Adipocyte (in vitro differentiated cells): ENCODE data around the gene TSKU.
A peak's percentile ranks its signal among the peaks of the same experiment; 100 is the strongest.

Experiments
- DNase-seq: peaks from one replicate; pipeline ENCODE4 v3.0.0-alpha.2; 2015; ENCODE audit warnings: low read depth
- H3K27me3 ChIP-seq: replicated peaks from 2 replicates; pipeline ENCODE4 v1.7.0; 2013; ENCODE audit warnings: mild to moderate bottlenecking, low read length, moderate library complexity; ENCODE audit not compliant: control insufficient read depth, insufficient read depth
- H3K36me3 ChIP-seq: 2 replicates; pipeline ENCODE4 v1.7.0; 2013; ENCODE audit warnings: low read length, mild to moderate bottlenecking, moderate library complexity; ENCODE audit not compliant: control insufficient read depth, insufficient read depth, severe bottlenecking
- H3K4me1 ChIP-seq: 2 replicates; pipeline ENCODE4 v1.7.0; 2013; ENCODE audit warnings: mild to moderate bottlenecking, low read length, moderate library complexity; ENCODE audit not compliant: control insufficient read depth, insufficient read depth
- H3K4me3 ChIP-seq: 2 replicates; pipeline ENCODE4 v1.7.0; 2013; ENCODE audit warnings: mild to moderate bottlenecking, low read length, moderate library complexity
- H3K9ac ChIP-seq: 2 replicates; pipeline ENCODE4 v1.7.0; 2013; ENCODE audit warnings: mild to moderate bottlenecking, low read length, moderate library complexity
- H3K9me3 ChIP-seq: 2 replicates; pipeline ENCODE4 v1.7.0; 2013; ENCODE audit warnings: mild to moderate bottlenecking, low read length, moderate library complexity; ENCODE audit not compliant: control insufficient read depth

TSKU gene

DNA sequence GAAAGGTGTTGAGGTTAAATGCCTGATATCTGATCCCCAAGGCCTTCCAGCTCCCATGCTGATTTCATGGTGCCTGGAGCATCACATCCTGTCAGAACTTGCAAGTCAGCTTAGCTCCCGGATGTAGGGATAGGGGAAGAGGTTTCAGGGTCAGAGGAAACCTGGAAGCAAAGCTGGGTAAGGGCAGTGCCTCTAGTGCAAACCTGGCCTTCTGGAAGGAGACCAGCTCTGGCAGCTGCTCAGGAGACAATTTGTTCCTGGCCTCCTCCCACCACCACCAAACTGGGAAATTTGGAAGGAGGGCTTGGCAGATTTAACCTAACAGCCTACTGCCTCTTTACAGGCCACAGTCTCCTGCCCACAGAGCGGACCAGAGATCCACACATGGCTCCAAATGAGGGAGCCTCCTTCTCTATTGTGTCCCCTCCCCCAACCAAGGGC, 9.2 kb upstream of the TSKU start:
- peaks cover 22% of the 10 kb centered on the region for H3K9me3 ChIP-seq
- no peak overlapping the region for H3K4me3 ChIP-seq
- DNase-seq = no peak
- no peaks in the 10 kb centered on the region for H3K36me3 ChIP-seq
- no peaks in the 10 kb centered on the region for H3K27me3 ChIP-seq
- H3K4me1 ChIP-seq = peaks cover 63% of the 10 kb centered on the region
- H3K9ac ChIP-seq = peak overlapping the region; percentile 60

DNA sequence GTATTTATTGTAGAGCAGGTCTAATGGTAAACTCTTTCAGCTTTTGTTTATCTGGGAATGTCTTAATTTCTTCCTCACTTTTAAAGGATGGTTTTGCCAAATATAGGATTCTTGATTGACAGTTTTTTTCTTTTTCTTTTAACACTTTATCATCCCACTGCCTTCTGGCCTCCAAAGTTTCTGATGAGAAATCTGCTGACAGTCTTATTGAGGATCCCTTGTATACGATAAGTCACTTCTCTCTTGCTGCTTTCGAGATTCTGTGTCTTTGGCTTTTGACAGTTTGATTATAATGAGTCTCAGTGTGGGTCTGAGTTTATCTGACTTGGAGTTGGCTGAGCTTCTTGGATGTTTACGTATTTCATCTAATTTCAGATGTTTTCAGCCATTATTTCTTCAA, 6.7 kb upstream of the TSKU start:
- H3K27me3 ChIP-seq = no peaks in the 10 kb centered on the region
- no peak overlapping the region for H3K9ac ChIP-seq
- H3K4me3 ChIP-seq = no peak overlapping the region
- no peaks in the 10 kb centered on the region for H3K36me3 ChIP-seq
- H3K9me3 ChIP-seq = peaks cover 22% of the 10 kb centered on the region
- DNase-seq = no peak
- H3K4me1 ChIP-seq = peaks cover 54% of the 10 kb centered on the region

DNA sequence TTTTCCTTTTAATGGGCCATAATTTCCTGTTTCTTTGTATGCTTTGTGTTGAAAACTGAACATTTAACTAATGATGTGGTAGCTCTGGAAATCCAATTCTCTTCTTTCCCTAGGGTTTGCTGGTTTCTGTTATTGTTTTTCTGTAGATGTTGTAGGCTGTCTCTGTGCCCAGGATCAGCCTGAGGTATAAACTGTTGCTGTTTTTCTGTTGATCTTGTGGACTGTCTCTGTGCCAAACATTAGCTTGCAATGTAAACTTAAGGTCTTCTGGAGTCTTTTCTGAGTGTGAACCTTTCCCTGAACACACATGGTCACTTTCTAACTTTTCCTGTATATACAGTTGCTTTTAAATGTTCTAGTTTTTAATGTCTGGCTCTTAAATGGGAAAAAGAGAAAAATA, 5.9 kb upstream of the TSKU start:
- Histone ChIP-seq H3K27me3 (no peaks in the 10 kb centered on the region), H3K9me3 (peaks cover 22% of the 10 kb centered on the region), H3K9ac (peak overlapping the region; percentile 7), H3K4me3 (no peak overlapping the region), H3K4me1 (peaks cover 54% of the 10 kb centered on the region), H3K36me3 (no peaks in the 10 kb centered on the region)
- DNase-seq = no peak

DNA sequence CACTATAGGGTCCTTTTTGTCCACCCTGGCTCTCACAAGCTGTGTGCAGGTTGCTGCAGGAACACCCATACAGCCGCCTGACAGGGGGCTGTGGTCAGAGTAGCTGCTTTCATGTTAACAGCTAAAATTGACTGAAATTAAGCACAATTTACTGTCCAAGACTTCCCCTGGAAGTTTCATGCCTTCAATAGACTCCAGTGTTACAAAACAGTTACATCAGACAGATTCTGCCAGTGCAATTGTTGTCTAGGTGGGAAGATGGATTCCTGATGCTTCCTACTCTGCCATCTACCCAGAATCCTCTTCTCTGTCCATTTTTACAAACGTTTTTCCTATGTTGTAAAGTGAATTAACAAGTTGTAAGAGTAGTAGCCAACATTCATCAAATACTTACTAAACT, 5.3 kb upstream of the TSKU start:
- Histone ChIP-seq H3K36me3 (no peaks in the 10 kb centered on the region), H3K4me3 (no peak overlapping the region), H3K4me1 (peaks cover 50% of the 10 kb centered on the region), H3K27me3 (no peaks in the 10 kb centered on the region), H3K9ac (peak overlapping the region; percentile 7), H3K9me3 (peaks cover 22% of the 10 kb centered on the region)
- peak; percentile 57 for DNase-seq

DNA sequence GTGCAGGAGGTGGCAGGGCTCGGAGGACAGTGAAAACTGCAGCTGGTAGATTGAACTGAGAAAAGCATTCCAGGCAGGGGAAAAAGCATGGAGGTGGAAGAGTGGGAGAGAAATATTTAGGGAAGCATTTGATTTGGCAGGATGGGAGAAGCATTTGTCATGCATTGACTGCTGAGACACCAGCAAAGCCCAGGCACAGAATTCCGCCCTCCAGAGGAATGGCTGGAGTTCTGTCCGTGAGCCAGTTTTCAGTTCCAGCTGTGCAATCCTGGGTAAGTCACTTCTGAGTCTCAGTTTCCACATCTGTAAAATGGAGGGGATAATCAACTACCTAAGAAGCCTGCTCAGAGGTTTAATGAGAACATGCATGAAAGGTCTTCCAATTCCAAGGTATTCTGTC, 4.3 kb upstream of the TSKU start:
- Histone ChIP-seq H3K27me3 (no peaks in the 10 kb centered on the region), H3K9me3 (peaks cover 22% of the 10 kb centered on the region), H3K4me1 (peaks cover 40% of the 10 kb centered on the region), H3K36me3 (no peaks in the 10 kb centered on the region), H3K4me3 (no peak overlapping the region), H3K9ac (no peak overlapping the region)
- DNase-seq = no peak

DNA sequence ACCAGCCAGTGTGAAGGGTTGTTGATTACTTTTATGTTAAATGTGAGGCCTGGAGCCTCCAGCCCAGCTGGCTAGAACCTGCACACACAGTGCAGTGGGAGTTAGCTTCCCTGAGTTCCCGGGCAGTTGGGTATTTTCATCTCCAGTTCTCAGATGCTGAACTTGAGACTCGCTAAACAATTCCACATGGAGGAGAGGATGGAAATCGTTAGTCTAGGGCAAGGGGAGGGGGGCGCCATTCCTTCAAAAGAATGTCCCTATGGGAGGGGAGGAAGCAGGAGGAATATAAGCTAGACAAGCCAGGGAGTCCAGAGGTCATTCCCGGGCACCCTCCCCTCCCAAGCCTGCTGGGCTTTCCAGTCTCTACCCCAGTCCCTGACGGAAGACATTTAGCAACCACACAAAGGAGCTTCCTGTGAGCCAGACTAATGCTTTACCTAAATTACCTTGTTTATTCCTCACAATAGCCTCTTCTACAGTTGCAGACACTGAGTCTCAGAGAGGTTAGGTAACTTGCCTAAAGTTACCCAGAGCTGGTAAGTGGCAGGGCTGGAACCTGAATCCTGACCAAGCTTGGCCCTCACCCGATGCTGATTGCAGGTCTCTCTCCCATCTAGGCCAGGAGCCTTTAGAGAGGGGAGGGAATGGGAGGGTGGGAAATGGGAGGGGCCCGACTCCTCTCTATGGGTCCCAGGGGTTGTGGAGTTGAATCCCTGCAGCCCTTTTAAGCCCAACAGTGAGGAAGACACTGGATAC, 1.9 kb upstream of the TSKU start:
- peak; percentile 82 for DNase-seq
- peak overlapping the region; percentile 99 for H3K9ac ChIP-seq
- peak overlapping the region; percentile 89 for H3K4me3 ChIP-seq
- no peaks in the 10 kb centered on the region for H3K36me3 ChIP-seq
- H3K27me3 ChIP-seq = no peaks in the 10 kb centered on the region
- H3K9me3 ChIP-seq = peaks cover 16% of the 10 kb centered on the region
- H3K4me1 ChIP-seq = peaks cover 47% of the 10 kb centered on the region

DNA sequence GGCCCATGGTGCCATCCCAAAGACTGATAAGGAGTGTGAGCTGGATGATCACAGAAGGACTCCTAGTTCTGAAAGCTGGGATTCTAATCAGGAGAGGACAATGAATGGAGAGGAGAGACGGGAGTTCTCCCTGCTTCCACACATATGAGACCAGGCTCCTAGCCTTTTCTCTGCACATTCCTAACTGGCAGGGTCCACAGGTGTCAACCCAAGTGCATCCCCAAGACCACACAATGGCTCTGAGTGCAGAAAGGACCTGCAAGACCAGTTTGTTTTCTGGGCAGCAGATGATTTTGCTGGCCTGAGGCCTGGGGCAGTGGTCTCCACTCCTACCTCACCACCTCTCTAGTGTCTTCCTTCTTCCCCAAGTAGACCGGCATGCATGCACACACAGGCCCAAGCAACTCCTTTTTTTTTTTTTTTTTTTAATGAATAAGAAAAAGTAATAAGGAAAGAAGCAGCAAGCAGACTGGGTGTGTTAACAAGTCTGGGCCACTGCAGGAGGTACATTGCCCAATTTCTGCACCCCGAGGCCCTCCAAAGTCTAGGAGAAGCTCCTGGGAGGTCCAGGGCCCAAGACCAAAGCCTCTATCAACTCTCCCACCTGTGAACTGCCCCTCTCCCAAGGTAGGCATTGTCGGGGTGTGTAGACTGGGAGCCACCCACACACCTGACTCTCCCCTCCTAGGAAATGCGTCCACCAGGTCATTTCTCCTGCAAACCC, 1.2 kb upstream of the TSKU start:
- H3K9me3 ChIP-seq = peaks cover 8% of the 10 kb centered on the region
- peak; percentile 49 for DNase-seq
- peak overlapping the region; percentile 89 for H3K4me3 ChIP-seq
- H3K4me1 ChIP-seq = peaks cover 55% of the 10 kb centered on the region
- H3K9ac ChIP-seq = peak overlapping the region; percentile 99
- peaks cover 5% of the 10 kb centered on the region for H3K36me3 ChIP-seq
- H3K27me3 ChIP-seq = no peaks in the 10 kb centered on the region

DNA sequence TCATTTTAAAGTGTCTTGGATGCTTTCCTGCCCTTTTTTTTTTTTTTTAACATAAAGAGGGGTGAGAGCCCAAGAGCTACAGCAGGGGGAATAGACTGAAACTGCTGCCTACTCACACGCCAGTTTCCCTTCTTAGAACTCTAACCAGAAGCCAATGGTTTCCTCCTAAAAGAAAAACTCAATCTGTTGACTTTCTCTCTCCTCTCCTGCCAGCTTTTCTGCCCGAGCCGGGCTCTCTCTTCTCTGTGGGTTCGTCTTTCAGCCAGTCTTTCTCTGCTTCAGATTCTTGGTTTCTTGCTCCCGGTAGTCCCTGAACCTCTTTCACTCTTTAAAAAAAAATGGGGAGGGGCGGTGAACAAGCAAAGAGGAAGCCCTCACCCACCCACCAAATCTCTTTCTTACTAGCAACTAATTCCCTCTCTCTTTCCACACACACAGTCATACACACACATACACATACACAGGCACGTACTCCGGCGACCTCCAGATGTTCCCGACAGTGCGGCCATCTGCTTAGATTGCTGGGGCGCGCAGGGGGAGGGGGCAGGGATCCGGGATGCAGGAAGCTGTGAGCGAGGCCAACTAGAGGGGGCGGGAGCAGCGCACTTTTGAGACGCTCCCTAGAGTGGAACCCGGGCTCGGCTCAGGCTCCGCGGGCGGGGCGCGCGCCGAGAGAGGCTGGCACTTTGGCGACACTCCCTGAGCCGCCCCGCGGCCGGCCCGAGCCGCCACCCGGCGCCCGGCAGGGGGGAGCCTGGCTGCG, 444 bp upstream of the TSKU start:
- Histone ChIP-seq H3K9me3 (peaks cover under 1% of the 10 kb centered on the region), H3K4me1 (peaks cover 62% of the 10 kb centered on the region), H3K36me3 (peaks cover 13% of the 10 kb centered on the region), H3K4me3 (peak overlapping the region; percentile 94), H3K9ac (peak overlapping the region; percentile 99), H3K27me3 (no peaks in the 10 kb centered on the region)
- peak; percentile 98 for DNase-seq

DNA sequence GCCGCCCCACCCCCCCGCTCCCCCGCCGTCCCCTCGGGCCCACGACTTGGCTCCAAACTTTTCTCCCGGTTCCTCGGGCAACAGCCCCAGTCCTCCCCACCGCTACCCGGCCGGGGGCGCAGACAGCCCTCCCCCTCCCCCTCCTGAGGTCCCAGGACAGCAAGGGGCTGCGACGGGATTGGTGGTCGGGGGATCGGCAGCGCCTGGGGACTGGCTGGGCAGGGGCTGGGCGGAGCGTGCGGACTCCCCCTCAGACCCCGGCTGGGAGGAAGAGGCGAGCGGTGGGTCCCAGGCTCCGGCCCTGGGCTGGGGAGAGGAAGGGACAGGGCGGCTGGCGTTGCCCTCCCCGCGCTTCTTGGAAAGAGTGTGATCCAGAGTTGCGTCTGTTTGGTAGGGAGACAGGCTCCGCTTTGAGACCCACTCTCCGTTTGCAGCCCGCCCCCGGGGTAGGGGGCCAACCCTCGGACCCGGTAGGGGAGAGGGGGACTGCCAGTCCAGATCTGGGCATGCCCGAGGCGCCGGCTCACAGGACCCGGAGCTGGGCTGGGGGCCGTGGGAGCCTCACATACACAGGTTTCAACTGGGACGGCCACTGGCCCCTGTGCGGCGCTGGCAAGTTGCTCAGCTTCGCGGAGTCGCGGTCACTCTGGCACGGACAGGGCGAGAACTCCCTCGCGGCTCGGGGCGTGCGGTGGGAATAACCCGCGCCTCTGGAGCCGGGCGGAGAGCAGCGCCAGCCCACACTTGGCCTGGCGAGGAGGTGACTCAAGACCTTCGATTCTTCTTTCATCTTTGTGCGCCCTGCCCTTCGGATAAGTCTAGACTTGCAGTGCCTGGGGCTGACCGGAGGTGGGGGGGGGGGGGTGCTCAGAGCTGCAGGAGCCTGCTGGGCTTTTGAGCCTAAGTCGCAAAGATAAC, 999 bp downstream of the TSKU start:
- peak; percentile 86 for DNase-seq
- peaks cover 67% of the 10 kb centered on the region for H3K4me1 ChIP-seq
- no peaks in the 10 kb centered on the region for H3K9me3 ChIP-seq
- H3K36me3 ChIP-seq = peaks cover 20% of the 10 kb centered on the region
- H3K4me3 ChIP-seq = peak overlapping the region; percentile 94
- H3K9ac ChIP-seq = peak overlapping the region; percentile 99
- H3K27me3 ChIP-seq = no peaks in the 10 kb centered on the region

DNA sequence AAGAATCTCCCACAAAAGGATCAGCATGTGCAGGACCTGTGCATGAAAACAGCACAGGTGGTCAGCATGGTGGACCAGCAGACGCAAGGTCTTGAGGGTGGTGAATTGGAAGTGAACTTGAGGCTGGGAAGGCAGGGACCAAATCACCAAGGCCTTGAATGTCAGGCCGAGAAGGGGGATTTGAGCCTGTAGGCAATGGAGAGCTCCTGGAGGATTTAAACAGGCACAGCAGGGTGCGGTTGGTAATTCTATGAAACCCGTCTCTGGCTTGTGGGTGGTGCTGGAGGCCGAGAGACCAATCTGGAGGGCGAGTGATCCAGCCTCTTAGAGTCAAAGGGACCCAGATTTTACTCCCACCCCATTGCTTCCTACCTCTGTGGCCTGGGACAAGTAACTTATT, 2.4 kb downstream of the TSKU start:
- H3K4me3 ChIP-seq = peak overlapping the region; percentile 94
- H3K9ac ChIP-seq = peak overlapping the region; percentile 99
- H3K27me3 ChIP-seq = no peaks in the 10 kb centered on the region
- no peaks in the 10 kb centered on the region for H3K9me3 ChIP-seq
- peaks cover 75% of the 10 kb centered on the region for H3K4me1 ChIP-seq
- H3K36me3 ChIP-seq = peaks cover 20% of the 10 kb centered on the region
- no peak for DNase-seq
